ENCODE measurements around the gene FIBCD1. TPM values are rescaled to one million over a fixed set of nuclear protein-coding genes. Genes with fewer than 3 reads are reported as not detected.

The FIBCD1 gene
- total RNA-seq, 2 experiments from 2014 or later = not detected

DNA sequence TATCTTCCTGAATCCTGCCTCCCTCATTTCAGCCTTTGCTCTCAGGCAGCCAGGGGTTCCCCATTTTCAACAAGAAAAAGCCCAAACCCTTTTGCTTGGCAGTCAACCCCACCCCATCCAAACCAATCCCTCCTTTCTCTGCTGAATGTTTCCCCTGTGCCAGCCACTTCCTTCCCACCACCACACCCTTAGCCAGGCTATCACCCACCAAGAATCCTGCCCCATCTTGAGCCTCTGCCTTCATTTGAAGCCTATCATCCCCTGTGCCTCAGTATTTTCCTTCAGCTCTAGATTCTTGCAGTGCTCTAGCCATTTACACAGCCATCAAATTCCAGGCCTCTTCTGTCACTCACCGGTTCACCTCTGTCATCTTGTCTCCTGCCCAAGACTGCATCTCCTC lies 15.3 kb upstream of the FIBCD1 start:
- CTCF ChIA-PET (ENCODE audit: unreplicated experiment) = no interaction called here
- Histone ChIP-seq H3K27ac (ENCODE audit: low read depth, low read length, poor library complexity, severe bottlenecking) (no peak overlapping the region), H3K9me2 (ENCODE audit: insufficient read depth, low read length) (no peaks in the 10 kb centered on the region), H2AFZ (ENCODE audit: low read length) (no peak overlapping the region), H3K4me3 (ENCODE audit: low read depth, low read length, poor library complexity, severe bottlenecking) (no peak overlapping the region), H3K9me3 (ENCODE audit: low read length) (0 out of 2 replicates have a peak, but pooled peaks cover 4% of the 10 kb centered on the region), H4K20me1 (ENCODE audit: insufficient read depth, low read length) (no peaks in the 10 kb centered on the region), H3K4me1 (ENCODE audit: insufficient read depth, low read length, poor library complexity, severe bottlenecking) (no peaks in the 10 kb centered on the region), H3K4me2 (ENCODE audit: low read length) (no peak overlapping the region), H3K79me2 (ENCODE audit: insufficient read depth, low read depth, low read length) (no peaks in the 10 kb centered on the region), H3K36me3 (ENCODE audit: insufficient read depth, low read length) (no peaks in the 10 kb centered on the region)
- DNase-seq (ENCODE audit: low spot score) = no peak
- TF ChIP-seq, protein P1, sequence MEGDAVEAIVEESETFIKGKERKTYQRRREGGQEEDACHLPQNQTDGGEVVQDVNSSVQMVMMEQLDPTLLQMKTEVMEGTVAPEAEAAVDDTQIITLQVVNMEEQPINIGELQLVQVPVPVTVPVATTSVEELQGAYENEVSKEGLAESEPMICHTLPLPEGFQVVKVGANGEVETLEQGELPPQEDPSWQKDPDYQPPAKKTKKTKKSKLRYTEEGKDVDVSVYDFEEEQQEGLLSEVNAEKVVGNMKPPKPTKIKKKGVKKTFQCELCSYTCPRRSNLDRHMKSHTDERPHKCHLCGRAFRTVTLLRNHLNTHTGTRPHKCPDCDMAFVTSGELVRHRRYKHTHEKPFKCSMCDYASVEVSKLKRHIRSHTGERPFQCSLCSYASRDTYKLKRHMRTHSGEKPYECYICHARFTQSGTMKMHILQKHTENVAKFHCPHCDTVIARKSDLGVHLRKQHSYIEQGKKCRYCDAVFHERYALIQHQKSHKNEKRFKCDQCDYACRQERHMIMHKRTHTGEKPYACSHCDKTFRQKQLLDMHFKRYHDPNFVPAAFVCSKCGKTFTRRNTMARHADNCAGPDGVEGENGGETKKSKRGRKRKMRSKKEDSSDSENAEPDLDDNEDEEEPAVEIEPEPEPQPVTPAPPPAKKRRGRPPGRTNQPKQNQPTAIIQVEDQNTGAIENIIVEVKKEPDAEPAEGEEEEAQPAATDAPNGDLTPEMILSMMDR (conservative IDR thresholded peaks at IDR 0.05; ENCODE audit: low read length) = no peak
- TF ChIP-seq EZH2phosphoT487 (IDR thresholded peaks at IDR 0.05; ENCODE audit: borderline replicate concordance, low read depth, low read length) = no peak
- intact Hi-C loops (cut with micrococcal nuclease; ENCODE audit: unreplicated experiment) = no loop called here
- POLR2A ChIA-PET = no interaction called here
- no TSS peak for BruUV-seq (replicated peaks)

DNA sequence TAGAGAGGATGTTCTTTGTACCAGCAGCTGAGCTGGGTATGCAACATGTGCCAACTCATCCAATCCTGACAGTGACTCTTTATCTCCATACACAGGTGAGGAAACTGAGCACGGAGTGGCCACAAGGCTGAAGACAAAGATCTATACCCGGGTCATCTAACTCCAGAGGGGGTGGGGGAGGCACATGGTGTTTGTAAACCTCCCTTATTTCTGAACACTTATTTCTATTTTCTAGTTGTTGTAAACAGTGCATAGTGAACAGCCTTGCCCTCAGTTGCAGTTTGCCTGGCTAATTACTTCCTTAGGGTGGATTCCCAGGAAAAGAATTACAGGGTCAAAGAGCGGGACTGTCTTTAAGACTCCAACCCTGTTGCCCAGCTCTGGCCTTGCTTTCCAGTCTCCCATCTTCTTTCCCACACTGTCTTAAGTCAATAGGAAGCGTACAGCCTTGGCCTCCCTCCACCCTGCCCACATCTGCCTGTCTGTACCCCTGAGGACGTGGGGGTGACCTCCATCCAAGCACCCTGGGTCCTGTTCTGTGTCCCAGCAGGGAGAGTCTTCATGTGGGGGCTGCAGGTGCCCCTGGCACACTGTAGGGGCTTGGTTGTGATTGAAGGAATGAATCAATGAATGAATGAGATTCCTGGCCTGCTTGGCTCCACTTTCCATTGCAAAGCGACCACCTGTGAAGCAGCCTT lies 13.2 kb upstream of the FIBCD1 start:
- no TSS peak for BruUV-seq (replicated peaks)
- ChIA-PET CTCF (ENCODE audit: unreplicated experiment) (no interaction called here), POLR2A (no interaction called here)
- Histone ChIP-seq H3K9me3 (ENCODE audit: low read length) (no peaks in the 10 kb centered on the region), H3K4me2 (ENCODE audit: low read length) (no peak overlapping the region), H4K20me1 (ENCODE audit: insufficient read depth, low read length) (no peaks in the 10 kb centered on the region), H2AFZ (ENCODE audit: low read length) (no peak overlapping the region), H3K79me2 (ENCODE audit: insufficient read depth, low read depth, low read length) (no peaks in the 10 kb centered on the region), H3K9me2 (ENCODE audit: insufficient read depth, low read length) (no peaks in the 10 kb centered on the region), H3K36me3 (ENCODE audit: insufficient read depth, low read length) (no peaks in the 10 kb centered on the region), H3K27ac (ENCODE audit: low read depth, low read length, poor library complexity, severe bottlenecking) (no peak overlapping the region), H3K4me1 (ENCODE audit: insufficient read depth, low read length, poor library complexity, severe bottlenecking) (no peaks in the 10 kb centered on the region), H3K4me3 (ENCODE audit: low read depth, low read length, poor library complexity, severe bottlenecking) (no peak overlapping the region)
- TF ChIP-seq, protein P1 (conservative IDR thresholded peaks at IDR 0.05; ENCODE audit: low read length) = no peak
- no peak for TF ChIP-seq EZH2phosphoT487 (IDR thresholded peaks at IDR 0.05; ENCODE audit: borderline replicate concordance, low read depth, low read length)
- DNase-seq (ENCODE audit: low spot score) = no peak
- intact Hi-C loops (cut with micrococcal nuclease; ENCODE audit: unreplicated experiment) = no loop called here

DNA sequence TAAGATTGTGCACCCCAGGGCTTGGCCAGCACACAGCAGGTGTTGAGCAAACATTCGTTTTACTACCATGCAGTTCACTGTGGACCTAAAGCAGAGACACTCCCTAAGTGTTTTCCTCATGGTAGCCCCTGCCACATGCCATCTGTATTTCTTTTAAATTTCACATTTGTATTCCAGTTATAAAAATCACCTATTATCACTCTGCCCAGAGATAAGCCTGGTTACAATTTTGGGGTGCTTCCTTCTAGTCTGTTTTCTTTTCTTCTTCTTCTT lies 10.9 kb upstream of the FIBCD1 start:
- Histone ChIP-seq H3K79me2 (ENCODE audit: insufficient read depth, low read depth, low read length) (no peaks in the 10 kb centered on the region), H3K4me2 (ENCODE audit: low read length) (no peak overlapping the region), H2AFZ (ENCODE audit: low read length) (no peak overlapping the region), H3K36me3 (ENCODE audit: insufficient read depth, low read length) (no peaks in the 10 kb centered on the region), H3K27ac (ENCODE audit: low read depth, low read length, poor library complexity, severe bottlenecking) (no peak overlapping the region), H3K9me3 (ENCODE audit: low read length) (no peaks in the 10 kb centered on the region), H3K4me3 (ENCODE audit: low read depth, low read length, poor library complexity, severe bottlenecking) (no peak overlapping the region), H3K9me2 (ENCODE audit: insufficient read depth, low read length) (no peaks in the 10 kb centered on the region), H4K20me1 (ENCODE audit: insufficient read depth, low read length) (no peaks in the 10 kb centered on the region), H3K4me1 (ENCODE audit: insufficient read depth, low read length, poor library complexity, severe bottlenecking) (no peaks in the 10 kb centered on the region)
- POLR2A ChIA-PET = no interaction called here
- DNase-seq (ENCODE audit: low spot score) = no peak
- BruUV-seq (replicated peaks) = no TSS peak
- TF ChIP-seq EZH2phosphoT487 (IDR thresholded peaks at IDR 0.05; ENCODE audit: borderline replicate concordance, low read depth, low read length) = no peak
- TF ChIP-seq, protein P1 (conservative IDR thresholded peaks at IDR 0.05; ENCODE audit: low read length) = no peak
- CTCF ChIA-PET (ENCODE audit: unreplicated experiment) = no interaction called here
- intact Hi-C loops (cut with micrococcal nuclease; ENCODE audit: unreplicated experiment) = no loop called here

Measured in OCI-LY7 (cell line).